NT2/D1 (cell line): ENCODE data around the gene ATP8B4.

Source experiments
- SUZ12 ChIP-seq: IDR thresholded peaks from 2 replicates; pipeline ENCODE4 v1.6.1; 2011; ENCODE audit not compliant: insufficient read length, insufficient read depth; ENCODE audit errors: extremely low read depth
- ZNF274 ChIP-seq: IDR thresholded peaks from 2 replicates; pipeline ENCODE4 v1.6.1; 2011; ENCODE audit warnings: mild to moderate bottlenecking, low read depth, low read length

DNA sequence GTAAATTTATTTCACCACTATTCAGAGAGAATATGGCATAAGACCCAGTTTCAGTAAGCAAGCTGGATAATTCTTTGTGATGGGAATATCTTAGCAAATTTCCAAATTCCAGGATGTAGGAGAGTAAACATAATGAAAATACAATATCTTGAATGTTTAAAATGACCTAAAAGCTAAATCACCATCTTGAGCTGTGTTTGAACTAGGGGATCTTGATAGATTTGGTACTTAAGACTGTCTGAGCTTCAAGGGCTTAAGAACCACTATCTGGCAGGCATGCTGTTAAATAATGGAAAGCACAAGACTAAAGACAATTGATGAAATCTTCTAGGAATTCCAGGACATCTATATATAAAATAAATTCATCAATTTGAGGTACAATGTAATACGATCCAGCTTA lies 217.7 kb downstream of the ATP8B4 start:
- no peak for TF ChIP-seq SUZ12
- no peak for TF ChIP-seq ZNF274
